Ammon's horn (tissue), 1 donor: ENCODE results near the gene SERTAD1.
A peak's percentile ranks its signal among the peaks of the same experiment; 100 is the strongest.
"Not testable (repeated sequence)": the region's sequence is repeated elsewhere in the genome, so short reads cannot be mapped to it uniquely, and the experiment has no call there.

ENCODE experiments used
- DNase-seq: peaks from one replicate; pipeline ENCODE4 v3.0.0-alpha.2; 2016; ENCODE audit warnings: low spot score

The SERTAD1 gene

DNA sequence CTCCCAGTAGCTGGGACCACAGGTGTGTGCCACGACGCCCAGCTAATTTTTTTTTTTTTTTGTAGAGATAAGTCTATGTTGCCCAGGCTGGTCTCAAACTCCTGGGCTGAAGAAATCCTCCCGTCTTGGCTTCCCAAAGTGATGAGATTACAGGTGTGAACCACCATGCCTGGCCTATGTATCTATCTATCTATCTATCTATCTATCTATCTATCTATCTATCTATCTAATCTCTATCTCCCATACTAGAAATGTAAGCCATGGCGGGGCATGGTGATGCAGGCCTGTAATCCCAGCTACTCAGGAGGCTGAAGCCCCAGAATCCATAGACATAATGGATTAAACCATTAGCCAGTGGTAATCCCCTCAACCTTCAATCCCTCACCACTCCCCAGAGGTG, 24.9 kb upstream of the SERTAD1 start:
- DNase-seq, result no peak

DNA sequence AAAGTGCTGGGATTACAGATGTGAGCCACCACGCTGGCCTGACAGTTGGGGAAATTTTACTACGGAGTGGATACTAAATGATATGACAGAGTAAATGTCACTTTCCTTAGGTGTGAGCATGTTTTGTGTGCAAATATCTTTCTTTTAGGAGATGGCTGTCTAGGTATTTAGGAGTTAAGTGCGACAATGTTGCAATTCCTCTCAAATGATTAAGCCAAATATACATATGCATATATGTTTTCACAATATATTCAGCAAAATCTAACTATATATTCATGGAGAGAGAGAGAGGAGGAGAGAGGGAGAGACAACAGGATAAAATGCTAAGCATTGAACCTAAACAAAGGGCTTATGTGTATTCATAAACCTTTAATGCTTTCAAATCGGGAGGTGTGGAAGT, 23.7 kb upstream of the SERTAD1 start:
- no peak for DNase-seq

DNA sequence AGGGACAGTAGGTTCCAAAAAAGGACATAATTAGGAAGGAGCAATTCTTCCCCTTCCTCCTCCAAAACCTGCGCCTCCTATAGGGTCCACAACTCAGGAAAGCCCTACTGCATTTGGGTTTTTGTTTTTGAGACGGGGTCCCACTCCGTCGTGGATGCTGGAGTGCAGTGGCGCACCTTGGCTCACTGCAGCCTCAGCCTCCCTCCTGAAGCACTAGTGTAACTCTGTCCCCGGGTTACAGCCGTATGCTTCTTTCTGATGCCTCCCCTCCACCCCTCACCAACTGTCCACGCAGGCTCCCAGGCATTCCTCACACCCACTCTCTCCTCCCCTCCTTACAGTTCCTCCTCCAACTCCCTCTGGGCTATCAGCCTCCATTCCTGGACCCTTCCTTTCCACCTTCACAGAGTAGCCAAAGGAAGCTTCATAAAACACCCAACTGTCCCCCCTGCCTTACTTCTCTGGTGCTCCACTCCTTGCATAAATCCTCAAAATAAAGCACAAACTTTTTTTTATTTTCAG, 20.5 kb upstream of the SERTAD1 start:
- no peak for DNase-seq

DNA sequence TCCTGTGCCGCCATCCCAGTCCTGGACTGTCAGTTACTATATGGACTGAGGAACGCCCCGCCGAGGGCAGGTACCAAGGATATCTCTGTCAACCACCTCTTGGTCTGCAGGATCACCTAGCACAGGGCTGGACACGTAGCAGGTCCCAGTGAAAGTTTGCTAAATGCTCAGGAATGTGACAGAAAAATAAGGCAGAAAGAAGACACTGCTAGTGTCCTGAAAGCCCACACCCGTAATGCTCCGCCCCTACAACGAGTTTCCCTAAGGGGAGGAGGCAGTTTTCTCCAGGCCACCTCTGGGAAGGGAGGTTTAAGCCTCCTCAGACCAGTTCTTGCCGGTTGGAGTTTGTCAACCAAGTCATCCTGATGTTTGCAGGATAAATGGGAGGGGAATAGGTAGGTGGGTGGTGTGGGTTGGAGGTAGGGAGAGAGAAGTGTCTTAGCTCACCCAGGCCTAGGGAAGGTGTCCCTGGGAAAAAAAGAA, 20.0 kb upstream of the SERTAD1 start:
- no peak for DNase-seq

DNA sequence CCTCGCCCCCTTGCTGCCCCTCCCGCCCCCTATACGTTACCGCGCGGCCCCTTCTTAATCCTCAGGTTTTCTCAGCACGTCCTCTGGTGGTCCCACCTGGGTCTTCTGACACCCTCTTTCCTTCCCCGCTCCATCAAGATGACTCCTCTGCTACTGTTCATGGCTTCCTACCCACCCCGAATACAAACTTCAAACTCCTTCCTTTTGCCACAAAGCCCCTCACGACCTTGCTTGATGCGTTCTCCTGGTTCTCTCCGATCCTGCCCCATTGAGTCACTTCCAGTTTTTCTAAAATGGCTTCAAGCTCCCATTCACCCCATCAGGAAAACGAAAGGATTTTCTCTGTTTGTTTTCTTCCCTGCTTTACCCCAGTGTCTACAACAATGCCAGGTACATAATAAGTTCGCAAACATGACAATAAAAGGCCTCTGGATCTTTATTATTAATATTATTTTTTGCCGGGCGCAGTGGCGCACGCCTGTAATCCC, 19.1 kb upstream of the SERTAD1 start:
- DNase-seq, result no peak

DNA sequence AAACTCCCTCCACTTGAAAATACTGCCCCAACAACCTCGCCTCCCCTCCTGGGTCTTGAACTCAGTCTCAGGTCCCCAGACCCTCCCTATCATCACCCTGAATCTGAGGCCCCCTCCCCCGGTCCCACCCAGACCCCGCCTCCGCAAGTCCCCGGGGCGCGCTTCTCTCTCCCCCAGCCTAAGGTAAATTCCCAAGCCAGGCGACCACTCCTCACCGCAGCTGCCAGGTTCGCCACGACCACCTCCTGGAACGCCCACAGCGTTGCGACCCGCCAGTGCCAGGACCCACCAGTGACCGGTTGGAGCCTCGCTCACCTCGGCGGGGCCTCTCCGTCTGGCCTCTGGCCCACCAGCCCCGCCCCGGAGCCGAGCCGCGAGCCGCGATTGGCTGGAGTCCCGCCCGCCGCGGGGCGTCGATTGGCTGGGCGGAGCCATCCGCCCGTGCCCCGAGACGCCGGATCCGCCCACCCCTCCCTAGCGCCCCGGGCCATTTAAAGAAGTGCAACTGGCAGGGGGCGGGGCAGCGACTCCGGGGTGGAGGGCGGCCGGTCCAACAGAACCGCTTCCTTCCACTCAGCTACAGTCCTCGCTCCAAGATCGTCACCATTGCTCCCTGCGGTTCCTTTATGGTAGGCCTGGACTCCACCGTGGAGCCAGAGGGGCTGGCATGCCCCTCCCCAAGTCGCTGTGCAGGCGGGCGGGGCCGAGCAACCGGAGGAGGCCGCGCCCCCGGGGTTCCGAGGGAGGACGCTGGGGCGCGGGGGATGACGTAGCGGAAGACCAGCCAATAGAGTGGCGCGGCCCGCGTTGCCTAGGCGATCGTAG, 18.4 kb upstream of the SERTAD1 start, which contains the start of gene SERTAD3:
Gene SERTAD3, minus strand, starts transcription at position 336 of the 825 bp plus-strand sequence. CDS start 2,255 bp downstream, outside the sequence.
- peak; percentile 98 for DNase-seq

DNA sequence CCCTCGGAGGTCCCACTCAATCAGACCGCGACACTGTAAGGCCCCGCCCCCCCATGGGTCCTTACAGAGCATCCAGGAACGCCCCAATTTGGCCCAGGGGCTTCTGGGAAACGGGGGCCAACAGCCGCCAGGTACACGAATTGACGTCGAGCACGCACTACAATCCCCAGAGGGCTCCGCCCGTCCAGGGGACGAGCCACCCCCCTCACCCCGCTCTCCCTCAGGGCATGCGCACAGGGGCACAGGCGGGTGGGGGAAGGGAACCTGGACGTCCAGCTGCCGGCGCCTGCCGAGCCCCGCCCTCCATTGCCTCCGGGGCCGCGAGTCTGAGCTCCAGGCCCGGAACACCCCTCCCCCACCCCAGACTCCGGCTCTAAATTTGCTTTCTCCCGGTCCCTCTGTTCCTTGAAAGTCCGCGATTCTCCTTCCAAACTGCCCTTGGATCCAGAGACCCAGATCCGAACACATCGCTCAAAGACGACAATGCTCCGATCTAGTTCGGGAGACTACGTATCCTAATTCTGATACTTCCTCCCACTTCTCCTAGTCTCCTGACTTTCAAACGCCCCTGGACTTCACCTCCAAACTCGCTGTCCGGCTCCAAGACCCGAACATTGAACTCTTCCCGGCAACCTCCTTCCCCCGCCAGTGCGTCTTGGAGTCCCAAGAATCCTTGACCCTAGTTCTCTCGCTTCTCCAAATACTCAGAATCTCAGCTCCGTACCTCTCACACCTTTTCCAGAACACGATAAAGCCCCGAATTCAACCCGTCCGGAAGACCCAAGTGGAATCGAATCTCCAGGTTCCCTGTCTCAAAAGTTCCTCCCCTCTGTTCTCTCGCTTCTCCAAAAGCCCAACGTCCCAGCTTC, 17.6 kb upstream of the SERTAD1 start:
- peak; percentile 98 for DNase-seq

DNA sequence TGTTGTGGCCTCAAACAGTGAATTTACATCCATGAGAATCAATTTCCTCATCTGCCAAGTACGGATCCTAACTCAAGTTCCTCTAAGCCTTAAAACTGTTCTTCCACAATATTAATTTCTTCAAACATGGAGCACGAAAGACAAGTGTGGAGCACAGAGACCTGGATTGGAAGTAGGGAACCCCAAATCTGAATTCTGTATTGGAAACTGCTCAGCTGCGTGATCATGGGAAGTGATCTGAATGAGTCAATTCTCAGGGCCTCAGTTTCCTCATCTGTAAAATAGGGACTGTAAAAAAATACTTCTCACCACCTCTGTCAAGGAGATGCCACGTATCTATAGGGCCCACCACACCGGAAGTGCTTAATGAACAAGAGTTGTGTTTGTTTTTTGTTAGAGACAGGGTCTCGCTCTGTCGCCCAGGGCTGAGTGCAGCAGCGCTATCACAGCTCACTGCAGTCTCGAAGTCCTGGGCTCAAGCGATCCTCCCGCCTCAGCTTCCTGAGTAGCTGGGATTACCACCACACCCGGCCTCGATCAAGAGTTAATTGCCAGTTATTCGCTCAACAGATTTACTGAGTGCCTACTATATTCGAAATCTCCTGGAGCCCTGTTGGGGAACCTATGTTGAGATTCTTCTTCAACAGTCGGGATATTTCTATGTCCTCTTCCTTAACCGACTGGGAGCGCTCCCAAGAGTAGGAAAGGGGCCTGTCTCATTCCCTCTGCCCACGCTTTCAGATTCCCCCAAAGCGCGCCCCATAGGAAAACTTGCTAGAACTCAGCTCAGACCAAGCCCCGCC, 16.7 kb upstream of the SERTAD1 start:
- no peak for DNase-seq

DNA sequence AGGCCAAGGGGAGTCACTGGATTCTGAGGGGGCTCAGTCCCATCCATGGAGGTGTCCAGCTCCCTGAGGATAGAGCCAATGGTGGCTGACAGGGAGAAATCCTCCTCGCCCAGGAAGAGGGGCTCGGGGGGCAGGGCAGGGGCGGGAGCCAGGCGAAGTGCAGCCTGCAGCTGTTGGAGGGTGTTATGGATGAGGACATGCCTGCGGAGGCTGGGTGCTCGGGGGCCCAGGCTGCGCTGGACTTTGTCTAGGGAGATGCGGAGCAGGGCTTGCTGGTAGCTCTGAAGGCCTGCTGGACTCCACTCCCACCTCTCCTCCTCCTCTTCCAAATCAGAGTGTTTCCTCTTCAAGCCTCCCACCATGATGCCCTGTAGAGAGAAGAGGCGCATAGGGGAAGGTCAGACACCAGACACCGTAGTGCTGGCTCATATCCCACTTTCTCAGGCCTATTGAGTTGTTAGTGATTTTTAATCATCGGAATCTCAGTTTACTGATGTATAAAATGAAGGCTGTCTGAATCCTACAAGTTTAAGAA, 16.0 kb upstream of the SERTAD1 start:
- DNase-seq, result no peak

DNA sequence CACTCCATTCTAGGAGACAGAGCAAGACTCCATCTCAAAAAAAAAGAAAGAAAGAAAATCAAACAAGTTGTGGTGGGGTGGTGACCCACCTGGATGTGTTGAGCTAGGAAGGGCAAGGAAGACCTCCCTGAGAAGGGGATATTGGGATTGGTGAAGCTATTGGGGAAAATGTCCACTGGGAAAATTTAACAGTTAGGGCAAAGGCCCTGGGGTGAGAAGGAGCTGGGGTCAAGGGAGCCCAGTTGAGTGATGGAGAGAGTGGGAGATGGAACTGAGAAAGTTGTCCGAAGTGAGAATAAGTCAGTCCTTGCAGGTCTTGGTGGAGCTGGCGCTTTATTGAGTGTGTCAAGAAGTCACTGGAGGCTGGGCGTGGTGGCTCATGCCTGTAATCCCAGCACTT, 12.5 kb upstream of the SERTAD1 start:
- DNase-seq, result no peak

DNA sequence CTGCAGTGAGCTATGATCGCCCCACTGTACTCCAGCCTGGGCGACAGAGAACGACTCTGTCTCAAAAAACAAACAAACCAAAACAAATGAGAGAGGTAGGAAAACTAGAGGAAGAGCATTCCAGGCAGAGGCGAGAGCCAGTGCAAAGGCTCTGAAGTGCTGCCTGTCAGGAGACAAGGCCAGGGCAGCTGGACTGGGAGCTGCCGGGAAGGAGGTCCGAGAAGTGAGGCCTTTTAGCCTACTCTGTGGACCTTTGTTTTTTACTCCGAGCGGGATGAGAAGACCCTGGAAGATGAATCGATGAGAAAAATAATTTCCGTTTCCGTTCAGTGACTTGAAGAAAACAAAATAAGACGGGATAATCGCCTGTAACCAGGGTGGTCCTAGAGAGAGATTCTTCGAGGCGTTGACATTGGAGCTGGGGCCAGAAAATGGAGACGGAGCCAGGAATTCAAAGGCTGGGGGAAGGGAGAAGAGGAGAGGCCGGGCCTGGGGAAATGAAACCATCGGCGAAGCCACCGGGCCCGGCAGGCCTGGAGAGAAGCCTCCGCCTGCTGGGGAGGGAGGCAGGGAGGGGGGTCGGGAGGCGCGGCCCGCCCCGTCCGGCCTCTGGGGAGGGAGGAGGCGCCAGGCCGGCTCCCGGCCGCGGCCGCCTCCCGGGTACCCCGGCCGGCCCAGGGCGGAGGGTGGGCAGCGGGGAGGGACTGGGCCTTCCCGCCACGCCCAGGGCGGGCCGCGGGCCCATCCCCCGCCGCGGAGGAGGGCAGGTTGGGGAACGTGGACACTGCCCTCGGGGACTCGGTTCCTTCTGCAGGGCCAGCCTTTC, 7.8 kb upstream of the SERTAD1 start:
- peak; percentile 89 for DNase-seq

DNA sequence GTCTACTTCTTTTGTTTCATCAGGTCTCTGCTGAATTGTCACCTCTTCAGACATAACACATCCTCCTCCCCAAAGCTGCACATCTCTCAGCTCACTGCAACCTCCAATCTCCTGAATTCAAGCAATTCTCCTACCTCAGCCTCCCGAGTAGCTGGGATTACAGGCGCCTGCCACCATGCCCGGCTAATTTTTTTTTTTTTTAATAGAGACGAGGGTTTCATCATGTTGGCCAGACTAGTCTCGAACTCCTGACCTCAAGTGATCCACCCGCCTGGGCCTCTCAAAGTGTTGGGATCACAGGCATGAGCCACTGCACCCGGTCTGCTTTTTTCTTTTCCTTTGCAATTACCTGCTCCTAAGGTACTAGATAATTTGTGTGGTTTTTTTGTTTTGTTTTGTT, 7.0 kb upstream of the SERTAD1 start:
- DNase-seq, result not testable (repeated sequence)

DNA sequence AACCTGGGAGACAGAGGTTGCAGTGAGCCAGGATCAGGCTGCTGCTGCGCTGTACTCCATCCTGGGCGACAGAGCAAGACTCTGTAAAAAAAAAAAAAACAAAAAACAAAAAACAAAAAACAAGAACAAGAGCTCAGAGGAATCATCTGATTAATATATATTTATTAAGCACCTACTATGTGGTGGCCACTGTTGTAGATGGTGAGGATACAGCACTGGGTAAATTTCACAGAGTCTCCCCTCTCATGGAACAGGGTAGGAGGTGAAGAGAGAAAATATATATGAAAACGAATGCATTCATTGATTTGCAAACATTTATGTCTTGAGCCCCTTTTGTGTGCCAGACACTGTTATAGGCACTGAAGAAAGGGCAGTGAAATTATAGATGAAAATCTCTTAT, 5.9 kb upstream of the SERTAD1 start:
- no peak for DNase-seq

DNA sequence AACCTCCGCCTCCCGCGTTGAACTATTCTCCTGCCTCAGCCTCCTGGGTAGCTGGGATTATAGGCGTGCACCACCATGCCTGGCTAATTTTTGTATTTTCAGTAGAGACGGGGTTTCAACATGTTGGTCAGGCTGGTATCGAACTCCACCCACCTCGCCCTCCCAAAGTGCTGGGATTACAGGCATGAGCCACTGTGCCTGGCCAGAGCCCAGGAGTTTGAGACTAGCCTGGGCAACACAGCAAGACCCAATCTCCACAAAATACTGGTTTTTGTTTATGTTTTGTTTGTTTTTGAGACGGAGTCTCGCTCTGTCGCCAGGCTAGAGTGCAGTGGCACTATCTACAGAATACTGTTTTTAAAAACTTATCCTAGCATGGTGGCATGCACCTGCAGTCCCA, 4.5 kb upstream of the SERTAD1 start:
- DNase-seq, result not testable (repeated sequence)

DNA sequence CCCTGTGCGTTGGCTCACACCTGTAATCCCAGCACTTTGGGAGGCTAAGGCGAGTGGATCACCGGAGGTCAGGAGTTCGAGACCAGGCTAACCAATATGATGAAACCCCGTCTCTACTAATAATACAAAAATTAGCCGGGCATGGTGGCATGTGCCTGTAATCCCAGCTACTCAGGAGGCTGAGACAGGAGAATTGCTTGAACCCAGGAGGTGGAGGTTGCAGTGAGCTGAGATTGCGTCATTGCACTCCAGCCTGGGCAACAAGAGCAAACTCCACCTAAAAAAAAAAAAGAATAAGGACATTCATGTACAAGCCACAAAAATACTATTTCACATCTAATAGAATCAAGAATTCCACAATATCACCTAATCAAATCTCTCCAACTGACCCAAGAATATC, 2.4 kb upstream of the SERTAD1 start:
- DNase-seq, result not testable (repeated sequence)

DNA sequence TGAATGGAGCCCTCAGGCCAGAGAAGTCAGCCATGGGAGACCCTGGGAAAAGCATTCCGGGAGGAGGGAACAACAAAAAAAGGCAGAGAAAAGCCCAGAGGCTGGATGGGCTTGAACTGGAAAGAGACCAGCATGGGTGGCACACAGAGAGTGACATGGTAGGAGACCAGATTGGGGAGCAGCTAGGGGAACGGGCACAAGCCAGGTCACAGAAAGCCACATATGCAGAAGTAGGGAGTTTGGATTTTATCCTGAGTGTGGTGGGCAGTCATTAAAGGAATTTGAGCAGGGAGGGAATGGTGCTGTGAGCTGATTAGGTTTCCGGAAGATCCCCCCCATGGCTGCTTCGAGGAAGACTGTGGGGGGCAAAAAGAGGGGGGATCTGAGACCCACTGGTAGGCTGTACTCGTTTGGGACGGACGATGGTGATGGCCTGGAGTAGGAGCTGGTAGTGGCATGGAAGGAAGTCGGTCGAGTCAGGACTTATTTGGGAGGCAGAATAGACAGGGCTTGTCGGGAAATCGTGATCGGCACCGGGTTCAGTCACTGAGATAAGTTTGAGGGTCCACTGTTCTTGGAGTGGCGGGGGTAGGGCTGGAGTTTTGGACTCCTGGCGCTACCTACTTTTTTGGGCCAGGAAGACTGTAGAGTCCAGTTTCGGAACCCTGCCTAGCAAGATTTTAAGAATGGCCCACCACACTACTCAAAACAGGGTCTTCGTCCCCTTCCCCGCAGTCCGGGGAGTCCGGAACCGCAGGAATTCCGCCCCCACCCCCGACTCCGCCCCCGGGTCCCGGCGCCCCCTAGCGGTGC, 949 bp downstream of the SERTAD1 start:
- peak; percentile 35 for DNase-seq

DNA sequence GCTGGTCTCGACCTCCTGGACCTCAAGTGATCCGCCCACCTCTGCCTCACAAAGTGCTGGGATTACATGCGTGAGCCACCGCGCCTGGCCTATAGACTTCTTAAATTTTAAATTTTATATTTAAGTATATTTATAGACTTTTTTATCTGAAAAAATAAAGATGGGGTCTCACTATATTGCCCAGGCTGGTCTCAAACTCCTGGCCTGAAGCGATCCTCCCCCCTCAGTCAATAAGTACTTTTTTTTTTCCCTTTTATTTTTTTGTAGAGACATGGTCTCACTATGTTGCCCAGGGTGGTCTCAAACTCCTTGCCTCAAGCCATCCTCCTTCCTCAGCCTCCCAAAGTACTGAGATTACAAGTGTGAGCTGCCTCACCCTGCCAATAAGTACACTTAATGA, 1.9 kb downstream of the SERTAD1 start:
- no peak for DNase-seq

DNA sequence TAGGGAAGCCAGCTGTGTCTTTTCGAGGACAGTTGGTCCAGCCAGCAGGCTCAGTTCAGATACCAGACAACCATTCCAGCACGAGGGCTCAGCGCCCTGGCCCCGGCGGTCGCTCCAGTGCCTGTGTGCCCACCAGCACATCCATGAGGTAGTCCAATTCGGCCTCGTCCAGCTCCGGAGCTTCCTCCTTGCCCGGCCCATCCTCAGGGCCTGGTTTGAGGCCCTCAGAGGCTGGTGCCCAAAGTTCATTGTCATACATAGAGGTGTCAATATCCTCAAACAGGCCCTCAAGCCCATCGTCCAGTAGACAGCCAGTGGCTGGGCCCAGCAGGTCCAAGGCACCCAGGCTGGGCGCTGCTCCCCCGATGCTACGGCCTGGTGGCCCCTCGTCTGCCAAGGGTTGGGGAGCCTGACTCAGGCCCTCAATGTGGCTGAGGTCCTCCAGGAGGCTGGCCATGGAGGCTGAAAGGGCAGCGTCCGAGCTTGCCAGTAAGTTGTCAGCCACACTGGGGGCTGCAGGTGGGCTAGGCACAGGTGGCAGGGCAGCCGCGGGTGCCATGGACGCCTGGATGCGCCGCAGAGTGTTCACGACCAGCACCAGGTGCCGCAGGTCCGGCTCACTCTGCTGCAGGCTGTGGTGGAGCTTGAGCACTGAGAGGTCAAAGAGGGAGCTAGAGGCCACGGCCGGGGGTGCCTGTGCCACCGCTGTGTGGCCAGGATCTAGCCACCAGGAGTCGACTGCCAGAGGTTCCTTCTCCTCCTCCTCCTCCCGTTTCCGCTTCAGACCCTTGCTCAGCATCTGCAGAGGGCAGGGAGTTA, 2.8 kb downstream of the SERTAD1 start:
- no peak for DNase-seq
